NOMO-1 treated with DMSO at 0.1 percent for 48 hours (cell line): ENCODE measurements around the gene TANGO6.

Experiments used
- DNase-seq: peaks from one replicate; lab custom pipeline; 2025; ENCODE audit not compliant: unreplicated experiment; lab: John Stamatoyannopoulos, UW

The TANGO6 gene

DNA sequence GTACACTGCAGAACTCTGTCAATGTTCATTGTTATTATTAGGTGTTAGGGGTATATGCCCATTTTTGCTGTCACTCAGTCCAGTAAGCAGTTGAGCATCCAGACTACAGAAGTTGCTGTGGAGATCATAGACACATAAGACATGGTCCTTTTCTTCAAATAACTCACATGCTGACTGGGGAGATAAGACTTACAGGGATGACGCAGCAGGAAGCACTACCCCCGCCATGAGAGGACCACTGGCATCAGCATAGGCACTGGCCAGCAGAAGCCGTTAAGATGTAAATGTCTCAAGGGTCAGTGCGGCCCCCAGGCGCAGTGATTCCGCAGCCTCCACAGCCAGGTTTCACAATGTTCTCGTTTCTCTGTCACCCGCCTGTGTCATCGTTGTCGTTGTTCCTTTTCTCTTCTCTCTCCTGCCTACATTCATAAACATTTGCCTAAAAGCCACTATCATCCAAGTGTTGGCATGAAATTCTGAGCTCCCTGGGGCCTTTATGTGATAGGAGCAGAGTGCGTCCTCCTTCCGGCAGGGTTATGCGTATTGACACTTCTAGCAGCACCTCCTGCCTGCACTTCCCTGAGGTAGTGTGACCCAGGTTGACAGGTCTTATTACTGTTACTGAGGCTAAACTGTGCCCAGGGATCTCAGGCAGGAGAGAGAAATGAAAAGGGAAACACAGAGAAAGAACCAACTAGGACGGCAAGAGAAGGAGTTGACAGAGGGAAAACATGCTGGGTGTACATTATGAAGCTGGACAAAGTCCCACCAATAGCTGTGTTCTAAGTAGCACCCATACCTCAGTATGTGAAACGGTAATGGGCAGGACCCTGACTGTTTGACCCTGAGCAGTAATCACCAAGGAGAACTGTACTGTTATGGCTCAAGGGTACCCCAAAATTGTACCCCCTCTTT, 17.9 kb downstream of the TANGO6 start:
- no peak for DNase-seq

- no peak for DNase-seq
Observed at GRCh38 chr16:68866933-68867332, 23.6 kb downstream of the TANGO6 start.

GRCh38 chr16:68869492-68870088, 26.3 kb downstream of the TANGO6 start:
- no peak for DNase-seq

- no peak for DNase-seq
Observed at GRCh38 chr16:68873635-68874471, 30.5 kb downstream of the TANGO6 start.

DNA sequence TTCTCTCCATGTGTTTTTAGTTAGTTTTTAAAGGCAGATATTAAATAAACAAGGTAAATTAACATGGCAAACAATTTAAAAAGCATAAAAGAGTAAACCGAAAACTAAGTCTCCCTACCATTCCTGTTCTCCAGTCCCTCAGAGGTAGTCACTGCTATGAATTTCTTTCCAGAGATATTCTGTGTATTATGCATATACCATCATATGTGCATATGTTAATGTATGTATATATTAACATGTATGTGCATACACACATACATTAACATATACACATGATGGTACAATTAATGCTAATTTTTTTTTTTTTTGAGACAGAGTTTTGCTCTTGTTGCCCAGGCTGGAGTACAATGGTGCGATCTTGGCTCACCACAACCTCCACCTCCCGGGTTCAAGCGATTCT, 32.5 kb downstream of the TANGO6 start:
- no peak for DNase-seq

GRCh38 chr16:68883685-68884084, 40.4 kb downstream of the TANGO6 start:
- no peak for DNase-seq

- no peak for DNase-seq
Observed at GRCh38 chr16:68884401-68884800, 41.1 kb downstream of the TANGO6 start.

GRCh38 chr16:68884861-68885720, 41.8 kb downstream of the TANGO6 start:
- DNase-seq: peak; percentile 21

- DNase-seq: no peak
Observed at GRCh38 chr16:68887107-68887506, 43.8 kb downstream of the TANGO6 start.

- peak; percentile 69 for DNase-seq
Observed at GRCh38 chr16:68889508-68890150, 46.3 kb downstream of the TANGO6 start.

- DNase-seq: no peak
Observed at GRCh38 chr16:68892214-68892613, 48.9 kb downstream of the TANGO6 start.

DNA sequence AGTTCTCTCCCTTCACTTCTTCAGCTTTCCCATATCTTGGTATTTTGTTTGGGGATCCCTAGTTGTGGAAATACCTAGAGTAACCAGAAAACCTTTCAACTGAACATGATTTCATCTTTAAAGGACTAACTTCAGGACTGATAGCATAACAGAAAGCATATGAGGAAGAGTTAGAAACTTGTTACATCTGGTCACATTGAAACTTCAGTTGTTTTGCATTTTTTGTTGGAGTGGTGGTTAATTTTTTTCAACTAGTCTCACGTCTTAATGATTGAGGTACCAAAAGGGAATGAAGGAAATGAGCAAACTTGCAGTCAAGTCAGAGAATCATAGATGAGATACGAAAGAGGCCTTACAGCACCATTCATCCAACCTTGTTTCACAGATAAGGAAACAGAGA, 49.6 kb downstream of the TANGO6 start:
- DNase-seq: no peak

- no peak for DNase-seq
Observed at GRCh38 chr16:68893710-68894705, 50.7 kb downstream of the TANGO6 start.

DNA sequence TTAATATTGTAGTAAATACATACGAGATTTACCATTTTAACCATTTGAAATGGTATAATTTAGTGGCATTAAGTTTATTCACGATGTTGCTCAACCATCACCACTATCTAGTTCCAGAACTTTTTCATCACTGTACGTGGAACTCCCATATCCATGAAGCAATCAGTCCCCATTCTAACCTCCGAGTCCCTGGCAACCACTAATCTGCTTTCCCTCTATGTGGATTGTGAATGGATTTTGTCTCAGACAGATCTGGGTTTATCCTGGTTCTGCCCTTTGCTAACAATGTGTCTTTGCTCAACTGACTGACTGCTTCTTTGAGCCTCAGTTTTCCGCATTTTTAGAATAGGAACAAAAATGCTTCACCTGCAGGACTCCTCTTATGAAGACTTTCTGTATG, 51.4 kb downstream of the TANGO6 start:
- DNase-seq: no peak

DNA sequence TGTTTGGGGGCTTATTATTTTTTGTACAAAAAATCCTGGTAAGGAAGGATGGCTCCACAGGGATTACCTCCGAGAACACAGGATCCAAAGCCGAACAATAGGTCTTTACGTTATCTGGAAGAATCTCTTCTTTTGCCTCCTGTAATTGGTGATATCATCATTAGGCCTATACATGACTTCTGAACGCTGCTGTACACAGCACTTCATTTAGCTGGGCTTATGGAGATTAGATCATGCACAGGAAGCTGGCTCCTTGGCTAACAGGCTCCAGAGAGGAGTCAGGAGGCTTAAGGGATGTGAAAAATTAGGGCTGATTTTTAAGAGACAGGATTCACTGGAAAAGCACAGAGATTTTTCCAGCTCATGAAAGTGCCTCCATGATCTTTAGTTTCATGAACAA, 54.7 kb downstream of the TANGO6 start:
- DNase-seq: no peak

GRCh38 chr16:68900009-68900408, 56.7 kb downstream of the TANGO6 start:
- DNase-seq: no peak

GRCh38 chr16:68902003-68902968, 59.0 kb downstream of the TANGO6 start:
- DNase-seq: peak; percentile 49

DNA sequence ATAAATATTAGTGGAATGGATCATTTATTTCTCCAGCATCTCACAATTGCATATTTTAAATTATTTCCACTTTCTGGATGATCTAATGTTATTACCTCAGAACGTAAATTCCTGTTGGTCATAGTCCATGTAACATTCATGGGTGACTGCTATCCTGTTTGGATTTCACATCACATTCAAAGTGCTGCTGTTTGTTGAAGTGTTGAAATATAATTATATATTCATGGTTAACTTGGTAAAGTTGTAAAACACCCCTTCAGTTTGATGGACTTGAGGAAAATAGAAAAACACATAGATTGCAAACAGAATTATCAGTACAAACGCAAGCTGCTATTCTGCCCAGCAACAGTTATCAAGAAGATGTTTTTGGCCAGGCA, 59.6 kb downstream of the TANGO6 start:
- no peak for DNase-seq
